OCI-LY1 (cell line): ENCODE measurements around the gene MCRS1.

Experiments used
- EZH2 ChIP-seq: fragments of 200-600 bp; sonication (generic), shearing (Covaris generic); IDR thresholded peaks from 2 replicates; pipeline ENCODE4 v1.8.0; 2017; ENCODE audit warnings: borderline replicate concordance, mixed run types, mild to moderate bottlenecking, antibody characterized with exemption, low read length, moderate library complexity, mixed read lengths
- TF ChIP-seq, protein P1 (sequence below): fragments of 200-600 bp; sonication (generic), shearing (Covaris generic); IDR thresholded peaks from 2 replicates; pipeline ENCODE4 v1.5.1; 2017; ENCODE audit warnings: mild to moderate bottlenecking, antibody characterized with exemption, low read length, moderate library complexity, mixed read lengths

DNA sequence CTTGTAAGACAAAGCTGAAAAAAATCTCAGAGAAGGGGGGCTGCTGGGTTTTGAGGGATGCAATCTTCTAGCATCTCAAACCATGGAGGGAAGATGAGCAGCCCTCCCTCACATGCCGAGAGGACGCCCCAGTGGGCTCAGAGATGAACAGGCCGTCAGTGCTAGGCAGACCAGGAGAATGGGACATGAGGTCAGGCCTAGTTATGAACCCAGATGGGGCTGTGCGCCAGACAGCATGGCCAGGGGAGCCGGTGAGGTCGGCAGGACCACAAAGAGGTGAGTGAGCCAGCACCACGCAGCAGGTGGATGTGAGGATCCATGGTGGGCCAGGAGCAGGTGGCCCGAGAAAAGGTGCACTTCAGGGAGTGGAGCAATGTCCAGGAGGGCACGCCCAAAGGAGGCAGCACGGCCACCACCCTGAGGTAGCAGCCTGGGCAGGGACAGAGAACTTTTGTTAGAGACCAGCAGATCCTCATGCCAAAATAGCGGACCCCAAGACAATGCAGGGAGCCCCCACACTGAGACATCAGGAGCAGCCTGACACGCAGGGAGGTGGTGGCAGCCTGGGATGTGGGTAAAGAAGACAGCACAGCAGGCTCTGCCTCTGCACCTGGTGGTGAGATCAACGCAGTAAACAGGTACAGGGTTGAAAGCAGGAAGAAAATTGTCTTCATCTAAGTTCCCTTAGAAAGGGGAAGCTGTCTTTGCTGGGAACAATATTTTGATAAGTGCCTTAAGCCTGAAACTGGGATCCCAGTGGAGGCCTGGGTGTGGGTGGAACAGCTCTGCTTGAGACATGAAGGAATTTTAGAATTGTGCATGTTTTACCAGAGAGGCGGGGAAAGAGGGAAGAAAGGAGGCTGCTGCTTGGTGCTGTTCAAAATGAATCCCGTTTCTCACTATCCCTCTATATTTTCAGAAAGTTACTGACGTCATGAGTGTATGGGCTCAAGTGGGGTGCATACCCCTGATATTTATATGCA lies 17.8 kb upstream of the MCRS1 start:
- TF ChIP-seq, protein P1, sequence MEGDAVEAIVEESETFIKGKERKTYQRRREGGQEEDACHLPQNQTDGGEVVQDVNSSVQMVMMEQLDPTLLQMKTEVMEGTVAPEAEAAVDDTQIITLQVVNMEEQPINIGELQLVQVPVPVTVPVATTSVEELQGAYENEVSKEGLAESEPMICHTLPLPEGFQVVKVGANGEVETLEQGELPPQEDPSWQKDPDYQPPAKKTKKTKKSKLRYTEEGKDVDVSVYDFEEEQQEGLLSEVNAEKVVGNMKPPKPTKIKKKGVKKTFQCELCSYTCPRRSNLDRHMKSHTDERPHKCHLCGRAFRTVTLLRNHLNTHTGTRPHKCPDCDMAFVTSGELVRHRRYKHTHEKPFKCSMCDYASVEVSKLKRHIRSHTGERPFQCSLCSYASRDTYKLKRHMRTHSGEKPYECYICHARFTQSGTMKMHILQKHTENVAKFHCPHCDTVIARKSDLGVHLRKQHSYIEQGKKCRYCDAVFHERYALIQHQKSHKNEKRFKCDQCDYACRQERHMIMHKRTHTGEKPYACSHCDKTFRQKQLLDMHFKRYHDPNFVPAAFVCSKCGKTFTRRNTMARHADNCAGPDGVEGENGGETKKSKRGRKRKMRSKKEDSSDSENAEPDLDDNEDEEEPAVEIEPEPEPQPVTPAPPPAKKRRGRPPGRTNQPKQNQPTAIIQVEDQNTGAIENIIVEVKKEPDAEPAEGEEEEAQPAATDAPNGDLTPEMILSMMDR = no peak
- TF ChIP-seq EZH2 = no peak
